ENCODE measurements around the gene STOX2.

Gene STOX2, protein sequence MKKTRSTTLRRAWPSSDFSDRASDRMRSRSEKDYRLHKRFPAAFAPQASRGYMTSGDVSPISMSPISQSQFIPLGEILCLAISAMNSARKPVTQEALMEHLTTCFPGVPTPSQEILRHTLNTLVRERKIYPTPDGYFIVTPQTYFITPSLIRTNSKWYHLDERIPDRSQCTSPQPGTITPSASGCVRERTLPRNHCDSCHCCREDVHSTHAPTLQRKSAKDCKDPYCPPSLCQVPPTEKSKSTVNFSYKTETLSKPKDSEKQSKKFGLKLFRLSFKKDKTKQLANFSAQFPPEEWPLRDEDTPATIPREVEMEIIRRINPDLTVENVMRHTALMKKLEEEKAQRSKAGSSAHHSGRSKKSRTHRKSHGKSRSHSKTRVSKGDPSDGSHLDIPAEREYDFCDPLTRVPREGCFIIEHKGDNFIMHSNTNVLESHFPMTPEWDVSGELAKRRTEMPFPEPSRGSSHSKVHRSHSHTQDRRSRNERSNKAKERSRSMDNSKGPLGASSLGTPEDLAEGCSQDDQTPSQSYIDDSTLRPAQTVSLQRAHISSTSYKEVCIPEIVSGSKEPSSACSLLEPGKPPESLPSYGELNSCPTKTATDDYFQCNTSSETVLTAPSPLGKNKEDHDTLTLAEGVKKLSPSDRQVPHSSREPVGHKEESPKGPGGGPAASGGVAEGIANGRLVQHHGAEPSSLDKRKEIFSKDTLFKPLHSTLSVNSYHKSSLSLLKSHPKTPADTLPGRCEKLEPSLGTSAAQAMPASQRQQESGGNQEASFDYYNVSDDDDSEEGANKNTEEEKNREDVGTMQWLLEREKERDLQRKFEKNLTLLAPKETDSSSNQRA (N-terminal part only)

GRCh38 chr4:183905081-183905592, at the start of gene STOX2:
TSS of gene STOX2 (plus strand) at chr4:183905307. CDS start at chr4:183906791, 1,484 bp downstream.
- no peak within 1 kb of the TSS for H3K27ac Mint-ChIP-seq
- peak within 1 kb of the TSS; percentile 60 for H3K4me3 Mint-ChIP-seq
- H3K4me1 Mint-ChIP-seq: peaks cover 4% of the 10 kb centered on the region
- peaks cover 50% of the 10 kb centered on the region for H3K27me3 Mint-ChIP-seq
- H3K9me3 Mint-ChIP-seq: no peaks in the 10 kb centered on the region
- no peaks in the 10 kb centered on the region for H3K36me3 Mint-ChIP-seq

- Mint-ChIP-seq H3K27me3 (peaks cover 4% of the 10 kb centered on the region), H3K4me1 (no peaks in the 10 kb centered on the region), H3K9me3 (no peaks in the 10 kb centered on the region), H3K27ac (no peak overlapping the region), H3K4me3 (no peak overlapping the region), H3K36me3 (no peaks in the 10 kb centered on the region)
Observed at GRCh38 chr4:183855323-183856190, 49.5 kb upstream of the STOX2 start.

GRCh38 chr4:183857040-183857439, 48.1 kb upstream of the STOX2 start:
- H3K4me1 Mint-ChIP-seq: no peaks in the 10 kb centered on the region
- H3K4me3 Mint-ChIP-seq: no peak overlapping the region
- peaks cover 3% of the 10 kb centered on the region for H3K27me3 Mint-ChIP-seq
- no peak overlapping the region for H3K27ac Mint-ChIP-seq
- no peaks in the 10 kb centered on the region for H3K9me3 Mint-ChIP-seq
- no peaks in the 10 kb centered on the region for H3K36me3 Mint-ChIP-seq

- Mint-ChIP-seq H3K9me3 (no peaks in the 10 kb centered on the region), H3K4me3 (no peak overlapping the region), H3K27ac (no peak overlapping the region), H3K36me3 (no peaks in the 10 kb centered on the region), H3K4me1 (no peaks in the 10 kb centered on the region), H3K27me3 (peaks cover 4% of the 10 kb centered on the region)
Observed at GRCh38 chr4:183858011-183858615, 47.0 kb upstream of the STOX2 start.

DNA sequence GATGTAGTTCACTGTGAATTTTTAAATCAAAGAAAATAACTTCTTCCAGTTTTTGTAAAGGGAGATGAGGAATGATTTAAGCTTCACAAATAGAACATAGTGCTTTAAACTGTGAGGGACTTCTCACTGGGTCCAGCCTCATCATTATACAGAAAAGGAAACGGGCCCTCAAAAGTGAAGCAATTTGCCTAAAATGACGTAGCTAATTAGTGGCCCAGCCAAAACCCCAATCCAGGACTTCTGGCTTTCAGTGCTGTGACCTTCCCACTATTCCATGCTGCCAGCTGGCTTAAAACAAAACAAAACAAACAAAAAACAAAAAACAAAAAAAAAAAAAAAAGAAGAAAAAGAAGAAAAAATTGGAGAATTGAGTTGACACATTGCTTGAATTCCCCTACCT, 45.0 kb upstream of the STOX2 start:
- no peak overlapping the region for H3K4me3 Mint-ChIP-seq
- H3K27ac Mint-ChIP-seq: no peak overlapping the region
- no peaks in the 10 kb centered on the region for H3K9me3 Mint-ChIP-seq
- no peaks in the 10 kb centered on the region for H3K4me1 Mint-ChIP-seq
- peaks cover 2% of the 10 kb centered on the region for H3K27me3 Mint-ChIP-seq
- H3K36me3 Mint-ChIP-seq: no peaks in the 10 kb centered on the region

DNA sequence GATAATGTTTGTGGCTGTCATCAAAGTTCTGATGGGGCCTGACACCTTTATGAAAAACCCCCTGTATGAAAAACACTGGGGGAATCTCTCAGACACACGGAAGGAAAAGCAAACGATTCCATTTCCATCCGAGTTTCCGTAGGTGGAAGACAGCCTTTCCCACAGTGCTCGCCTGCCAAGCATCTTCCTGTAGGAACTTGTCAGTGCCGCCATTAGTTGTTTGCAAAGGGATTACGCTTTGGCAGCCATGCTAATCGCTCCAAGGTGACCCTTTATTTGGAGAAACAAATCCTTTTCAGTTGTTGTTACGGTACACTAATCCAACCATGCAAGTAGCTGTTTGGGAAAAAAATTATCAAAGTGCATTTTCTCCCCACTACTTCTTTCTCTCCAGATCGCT, 44.4 kb upstream of the STOX2 start:
- Mint-ChIP-seq H3K27ac (no peak overlapping the region), H3K27me3 (peaks cover 5% of the 10 kb centered on the region), H3K9me3 (no peaks in the 10 kb centered on the region), H3K4me3 (no peak overlapping the region), H3K36me3 (no peaks in the 10 kb centered on the region), H3K4me1 (no peaks in the 10 kb centered on the region)

- Mint-ChIP-seq H3K4me1 (no peaks in the 10 kb centered on the region), H3K27ac (no peak overlapping the region), H3K27me3 (peaks cover 5% of the 10 kb centered on the region), H3K36me3 (no peaks in the 10 kb centered on the region), H3K4me3 (no peak overlapping the region), H3K9me3 (no peaks in the 10 kb centered on the region)
Observed at GRCh38 chr4:183861426-183861825, 43.7 kb upstream of the STOX2 start.

DNA sequence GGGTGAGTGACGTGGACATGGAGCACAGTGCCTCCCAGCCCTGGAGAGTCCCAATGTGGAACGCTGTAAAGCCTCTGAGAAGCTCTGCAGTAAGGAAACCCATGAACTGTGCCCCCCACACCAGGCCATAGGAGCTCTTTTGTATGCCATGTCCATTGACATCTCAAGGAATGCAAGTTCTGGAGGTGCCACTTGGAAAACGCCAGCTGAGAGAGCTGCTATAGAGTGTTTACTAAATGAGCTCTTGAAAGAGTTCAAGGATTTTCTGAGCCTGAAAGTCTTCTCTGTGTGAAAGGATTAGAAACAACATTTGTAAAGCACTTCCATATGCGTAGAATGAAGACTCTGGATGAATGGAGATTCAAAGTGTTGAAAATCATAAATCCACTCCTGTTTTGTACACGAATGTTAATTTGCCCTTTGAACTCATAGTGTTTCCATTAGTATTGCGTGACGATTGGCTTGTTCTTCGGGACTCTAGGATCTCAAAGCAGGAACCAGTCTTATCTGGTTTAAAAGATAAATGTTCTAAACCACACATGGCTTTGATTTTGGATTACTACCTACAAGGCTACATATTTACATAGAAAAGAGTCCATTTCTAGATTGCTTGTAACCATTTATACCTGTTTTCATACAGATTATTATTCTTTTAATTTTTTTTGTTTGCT, 41.8 kb upstream of the STOX2 start:
- H3K27ac Mint-ChIP-seq: no peak overlapping the region
- no peaks in the 10 kb centered on the region for H3K9me3 Mint-ChIP-seq
- H3K36me3 Mint-ChIP-seq: no peaks in the 10 kb centered on the region
- H3K4me3 Mint-ChIP-seq: no peak overlapping the region
- no peaks in the 10 kb centered on the region for H3K4me1 Mint-ChIP-seq
- peaks cover 4% of the 10 kb centered on the region for H3K27me3 Mint-ChIP-seq

DNA sequence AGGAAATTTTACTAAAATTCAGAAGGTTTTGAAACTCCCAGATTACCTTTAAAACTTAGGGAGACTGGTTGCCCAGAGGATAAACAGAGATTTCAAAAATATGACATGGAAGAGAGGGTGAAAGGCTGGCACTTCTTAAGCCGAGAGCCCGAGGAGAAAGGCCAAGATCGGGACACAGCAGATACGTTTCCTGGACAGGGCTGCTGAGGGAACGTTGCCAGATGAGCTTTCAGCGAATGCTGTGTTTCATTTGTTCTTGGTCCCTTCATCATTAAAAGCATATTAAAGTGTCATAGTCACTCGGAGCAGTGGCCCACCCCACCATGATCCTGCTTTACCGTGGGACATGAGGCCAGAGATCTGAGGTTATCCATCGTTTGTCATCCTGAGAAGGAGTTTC, 37.9 kb upstream of the STOX2 start:
- Mint-ChIP-seq H3K36me3 (no peaks in the 10 kb centered on the region), H3K27me3 (peaks cover 6% of the 10 kb centered on the region), H3K9me3 (no peaks in the 10 kb centered on the region), H3K27ac (no peak overlapping the region), H3K4me1 (no peaks in the 10 kb centered on the region), H3K4me3 (no peak overlapping the region)

GRCh38 chr4:183870997-183871396, 34.1 kb upstream of the STOX2 start:
- H3K27ac Mint-ChIP-seq: no peak overlapping the region

DNA sequence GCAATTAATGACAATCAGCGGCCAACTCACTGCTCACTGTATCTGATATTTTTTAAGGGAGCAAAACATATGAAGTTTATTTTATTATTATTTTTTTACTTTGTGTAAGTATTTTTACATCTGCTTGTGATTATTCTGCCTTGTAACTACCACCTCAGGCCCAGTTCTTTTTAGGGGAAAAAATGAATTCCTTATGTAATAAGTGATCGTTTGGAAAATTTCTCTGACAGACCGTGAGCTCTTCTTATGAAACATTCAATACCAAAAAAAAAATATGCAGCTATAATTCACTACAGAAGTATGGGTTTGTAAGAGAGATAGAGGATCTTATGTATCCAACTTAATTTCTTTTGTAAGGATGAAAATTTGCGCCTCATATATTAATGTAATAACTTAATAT, 33.5 kb upstream of the STOX2 start:
- peaks cover 2% of the 10 kb centered on the region for H3K27me3 Mint-ChIP-seq
- no peaks in the 10 kb centered on the region for H3K4me1 Mint-ChIP-seq
- H3K9me3 Mint-ChIP-seq: no peaks in the 10 kb centered on the region
- no peak overlapping the region for H3K27ac Mint-ChIP-seq
- H3K4me3 Mint-ChIP-seq: no peak overlapping the region
- no peaks in the 10 kb centered on the region for H3K36me3 Mint-ChIP-seq

More at GRCh38 chr4:183870997-183871396, 34.1 kb upstream of the STOX2 start:
- Mint-ChIP-seq H3K36me3 (no peaks in the 10 kb centered on the region), H3K4me1 (no peaks in the 10 kb centered on the region), H3K9me3 (no peaks in the 10 kb centered on the region), H3K27me3 (peaks cover 2% of the 10 kb centered on the region), H3K4me3 (no peak overlapping the region)

DNA sequence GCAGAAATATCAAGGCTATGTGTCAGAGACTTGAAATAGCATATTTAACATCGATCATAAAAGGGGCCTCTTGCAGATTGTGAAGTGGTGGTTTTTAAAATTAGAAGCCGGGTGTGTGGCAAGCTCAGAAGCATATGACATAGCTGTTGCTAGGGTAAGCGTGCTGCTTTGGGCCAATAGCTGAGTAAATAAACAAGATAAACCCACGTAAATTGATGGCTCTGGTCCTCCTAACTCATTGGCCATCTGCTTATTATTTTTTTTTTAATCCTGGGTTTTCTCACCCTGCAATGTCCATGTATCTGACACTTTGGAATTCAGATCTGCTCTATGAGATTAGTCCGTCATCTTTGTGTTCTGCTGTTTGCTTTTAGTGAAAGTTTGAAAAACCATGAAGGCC, 32.6 kb upstream of the STOX2 start:
- no peaks in the 10 kb centered on the region for H3K36me3 Mint-ChIP-seq
- H3K27ac Mint-ChIP-seq: no peak overlapping the region
- peaks cover 2% of the 10 kb centered on the region for H3K27me3 Mint-ChIP-seq
- no peak overlapping the region for H3K4me3 Mint-ChIP-seq
- no peaks in the 10 kb centered on the region for H3K4me1 Mint-ChIP-seq
- H3K9me3 Mint-ChIP-seq: no peaks in the 10 kb centered on the region

GRCh38 chr4:183873409-183874185, 31.5 kb upstream of the STOX2 start:
- Mint-ChIP-seq H3K4me1 (no peaks in the 10 kb centered on the region), H3K36me3 (no peaks in the 10 kb centered on the region), H3K27ac (no peak overlapping the region), H3K9me3 (no peaks in the 10 kb centered on the region), H3K4me3 (no peak overlapping the region), H3K27me3 (peaks cover 2% of the 10 kb centered on the region)

GRCh38 chr4:183875251-183875825, 29.8 kb upstream of the STOX2 start:
- Mint-ChIP-seq H3K4me1 (no peaks in the 10 kb centered on the region), H3K36me3 (no peaks in the 10 kb centered on the region), H3K9me3 (no peaks in the 10 kb centered on the region), H3K27ac (no peak overlapping the region), H3K27me3 (peaks cover 2% of the 10 kb centered on the region), H3K4me3 (no peak overlapping the region)
